Stimulated activated CD4-positive, alpha-beta T cell treated with anti-CD3 and anti-CD28 coated beads, Interleukin-15, amount 100 ng/mL, for 48 hours (primary cell): ENCODE data around the gene ABCA10.
"Not testable (repeated sequence)": the region's sequence is repeated elsewhere in the genome, so short reads cannot be mapped to it uniquely, and the experiment has no call there.

Experiments used
- DNase-seq, 2 donors: peaks; one replicate each; pipeline ENCODE4 v3.0.0-alpha.2; 2020; ENCODE audit warnings: low read depth in 2 of 2

The ABCA10 gene

DNA sequence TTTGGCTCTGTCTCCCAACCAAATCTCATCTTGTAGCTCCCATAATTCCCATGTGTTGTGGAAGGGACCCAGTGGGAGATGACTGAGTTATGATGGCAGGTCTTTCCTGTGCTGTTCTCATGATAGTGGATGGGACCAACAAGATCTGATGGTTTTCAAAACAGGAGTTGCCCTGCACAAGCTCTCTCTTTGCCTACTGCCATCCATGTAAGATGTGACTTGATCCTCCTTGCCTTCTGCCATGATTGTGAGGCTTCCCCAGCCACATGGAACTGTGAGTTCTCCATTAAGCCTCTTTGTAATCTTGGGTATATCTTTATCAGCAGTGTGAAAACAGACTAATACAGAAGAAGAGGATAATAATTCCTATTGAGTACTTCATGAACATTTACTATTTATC is 60.0 kb downstream of the ABCA10 start:
- not testable (repeated sequence) for DNase-seq

DNA sequence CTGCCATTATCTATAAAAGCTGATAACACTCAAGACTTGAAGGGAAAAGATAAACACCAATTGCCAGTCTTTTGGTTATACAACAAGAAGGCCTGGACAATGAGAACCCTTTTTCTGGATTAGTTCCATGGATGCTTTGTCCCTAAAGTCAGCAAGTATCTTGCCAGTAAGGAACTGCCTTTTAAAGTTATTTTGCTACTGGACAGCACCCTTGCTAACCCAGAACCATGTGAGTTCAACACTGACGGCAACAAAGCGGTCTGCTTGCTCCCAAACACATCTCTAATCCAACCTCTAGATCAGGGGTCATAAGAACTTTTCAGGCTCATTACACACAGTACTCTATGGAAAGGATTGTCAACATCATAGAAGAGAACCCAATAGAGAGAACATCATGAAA is 61.7 kb downstream of the ABCA10 start:
- no peak for DNase-seq

DNA sequence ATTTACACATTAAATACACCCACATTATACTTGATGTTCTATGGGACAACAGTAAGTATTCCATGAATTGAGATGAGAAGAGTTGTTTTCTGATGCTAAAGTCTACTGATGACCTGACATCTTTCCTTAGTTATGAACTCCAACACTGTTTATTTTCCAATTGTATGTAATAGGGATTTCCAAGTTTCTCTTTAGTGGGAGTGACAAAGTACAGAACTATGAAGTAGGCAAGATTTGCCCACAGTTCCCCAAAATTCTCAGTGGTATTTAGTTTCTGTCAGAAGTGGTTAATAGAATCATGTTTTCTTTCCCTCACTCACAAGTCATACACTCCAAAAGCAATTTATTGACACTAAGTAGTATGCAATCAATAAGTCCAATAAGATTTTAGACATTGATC is 64.4 kb downstream of the ABCA10 start:
- DNase-seq = no peak

DNA sequence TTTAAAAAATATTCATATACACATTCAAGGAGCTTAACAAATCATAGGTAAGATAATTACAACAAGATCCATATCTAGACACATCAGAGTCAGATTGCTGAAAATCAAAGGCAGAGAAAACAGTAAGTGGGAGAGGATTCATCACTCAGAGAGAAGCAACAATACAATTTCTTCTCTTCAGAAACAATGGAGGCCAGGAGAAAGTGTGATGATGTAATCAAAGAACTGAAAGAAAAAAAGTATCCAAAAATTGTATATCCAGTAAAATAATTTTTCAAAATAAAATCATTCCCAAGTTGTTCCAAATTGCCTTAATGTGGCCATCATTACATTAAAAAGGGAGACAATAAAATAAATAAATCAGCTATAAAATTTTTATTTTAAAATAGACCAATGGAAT is 69.2 kb downstream of the ABCA10 start:
- no peak for DNase-seq

DNA sequence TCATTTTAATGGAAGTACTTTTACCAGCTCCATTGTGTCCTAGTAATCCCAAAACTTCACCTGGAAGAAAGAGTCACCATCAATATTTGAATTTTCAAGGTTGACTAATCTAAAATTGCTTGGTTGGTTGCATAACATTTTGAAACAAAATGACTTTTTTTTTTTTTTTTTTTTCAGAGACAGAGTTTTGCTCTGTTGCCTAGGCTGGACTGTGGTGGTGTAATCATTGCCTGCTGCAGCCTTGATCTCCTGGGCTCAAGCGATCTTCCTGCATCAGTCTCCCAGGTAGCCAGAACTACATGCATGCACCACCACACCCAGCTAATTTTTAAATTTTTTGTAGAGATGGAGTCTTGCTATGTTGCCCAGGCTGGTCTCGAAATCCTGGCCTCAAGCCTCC is 74.4 kb downstream of the ABCA10 start:
- no peak for DNase-seq

DNA sequence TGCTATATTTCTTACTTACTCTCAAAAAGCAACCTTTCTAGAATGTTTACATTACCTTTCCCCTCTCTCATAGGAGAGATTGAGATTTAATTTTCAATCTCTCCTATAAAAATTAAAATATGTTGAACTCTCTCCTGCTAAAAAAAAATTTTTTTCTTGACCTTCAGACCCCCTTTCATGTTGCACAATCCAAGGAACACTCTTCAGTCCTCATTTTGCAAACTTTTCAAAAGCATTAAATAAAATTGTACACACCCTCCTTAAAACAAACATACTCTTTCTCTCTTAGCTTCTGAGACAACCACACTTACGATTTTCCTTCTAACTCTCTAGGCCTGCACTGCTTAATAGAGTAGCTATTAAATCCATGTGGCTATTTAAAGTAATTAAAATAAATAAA is 78.3 kb downstream of the ABCA10 start:
- no peak for DNase-seq

DNA sequence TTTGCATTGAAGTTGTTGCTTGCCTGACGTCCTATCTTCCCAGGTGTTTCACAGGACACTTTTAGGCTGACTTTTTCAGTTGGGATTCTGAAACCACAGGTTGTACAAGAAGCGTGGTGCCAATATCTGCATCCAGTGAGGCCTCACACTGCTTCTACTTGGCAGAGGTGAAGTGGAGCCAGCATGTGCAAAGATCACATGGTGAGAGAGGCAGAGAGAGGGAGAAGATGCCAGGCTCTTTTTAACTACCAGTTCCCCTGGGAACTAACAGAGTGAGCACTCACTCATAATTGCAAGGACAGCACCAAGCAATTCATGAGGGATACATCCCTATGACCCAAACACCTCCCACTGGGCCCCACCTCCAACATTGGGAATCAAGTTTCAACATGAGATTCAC is 81.2 kb downstream of the ABCA10 start:
- DNase-seq = no peak

DNA sequence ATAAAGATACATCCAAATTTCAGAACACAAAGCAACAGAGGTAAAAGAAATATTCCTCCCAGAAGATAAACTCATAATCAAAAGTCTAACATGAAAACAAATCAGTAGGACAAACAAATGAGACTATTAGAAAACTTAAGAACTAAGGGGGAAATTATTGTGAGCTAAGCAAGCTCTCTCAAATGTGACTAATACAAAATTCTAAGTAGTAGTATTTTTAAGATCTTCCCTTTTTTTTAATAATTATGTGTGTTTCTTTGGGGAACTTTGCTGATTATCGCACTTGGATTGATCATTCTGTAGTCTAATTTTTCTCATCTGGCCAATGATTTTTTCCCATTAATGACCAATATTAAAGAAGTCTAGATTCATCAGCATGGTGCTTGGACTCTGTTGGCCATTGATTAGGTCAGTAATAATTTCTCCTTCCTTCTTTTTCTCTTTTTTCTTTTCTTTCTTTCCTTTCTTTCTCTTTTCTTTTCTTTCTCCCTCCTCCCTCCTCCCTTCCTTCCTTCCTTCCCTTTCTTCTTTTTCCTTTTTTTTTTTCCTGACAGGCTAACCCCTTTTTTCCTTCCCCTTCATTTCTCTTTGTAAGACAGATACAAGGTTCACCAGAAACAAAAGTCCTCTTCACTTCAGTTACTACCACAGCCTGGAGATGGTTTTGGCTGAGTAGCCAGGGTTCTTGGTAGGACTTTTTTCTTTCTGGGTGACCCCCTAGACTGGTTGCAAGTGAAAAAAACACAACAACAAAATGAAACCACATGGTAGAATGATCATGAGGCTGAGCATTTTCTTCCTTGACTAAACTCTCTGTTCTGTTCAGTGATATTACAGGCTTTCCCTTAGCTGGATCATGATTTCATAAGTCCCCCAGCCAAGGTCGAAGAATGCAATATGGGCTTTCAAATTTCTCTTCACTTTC is 84.0 kb downstream of the ABCA10 start:
- no peak for DNase-seq

DNA sequence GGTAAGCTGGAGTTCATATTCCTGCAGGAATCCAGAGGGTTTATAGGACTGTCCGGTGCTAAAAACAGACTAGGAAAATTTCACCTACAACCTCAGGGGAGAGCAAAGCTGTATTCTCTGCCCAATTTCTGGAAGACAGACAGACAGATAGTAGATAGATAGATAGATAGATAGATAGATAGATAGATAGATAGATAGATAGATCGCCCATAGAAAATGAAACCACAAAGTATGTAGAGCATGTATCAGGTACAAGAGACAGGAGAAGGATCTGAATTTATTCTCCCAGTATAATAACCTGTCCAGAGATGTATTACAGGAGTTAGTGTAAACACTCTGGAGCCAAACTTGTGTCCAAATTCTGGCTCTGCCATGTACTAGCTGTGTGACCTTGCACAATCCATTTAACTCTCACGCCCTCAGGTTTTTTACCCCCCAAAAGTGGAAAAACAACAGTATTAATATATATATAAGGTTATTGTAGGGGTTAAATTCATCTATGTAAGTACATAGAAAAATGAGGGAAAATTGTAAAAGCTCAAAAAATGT is 84.9 kb downstream of the ABCA10 start:
- DNase-seq = no peak

DNA sequence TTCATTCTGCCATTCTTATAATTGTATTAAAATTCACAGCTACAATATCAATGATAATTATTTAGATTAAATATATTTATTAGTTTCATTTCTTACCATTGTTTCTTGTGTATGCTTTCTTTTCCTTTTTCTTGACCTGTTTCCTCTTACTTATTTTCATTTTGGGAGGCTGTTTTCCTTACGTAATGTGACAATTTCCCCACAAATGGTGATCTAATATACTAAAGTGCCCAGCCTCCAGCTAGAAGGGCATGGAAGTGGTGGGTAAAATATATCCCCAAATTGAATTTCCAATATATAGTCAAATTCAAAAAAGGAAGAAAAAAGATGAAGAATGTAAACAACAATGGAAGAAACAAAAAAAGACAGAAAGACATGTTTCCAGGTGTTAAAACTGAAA is 85.5 kb downstream of the ABCA10 start:
- no peak for DNase-seq

DNA sequence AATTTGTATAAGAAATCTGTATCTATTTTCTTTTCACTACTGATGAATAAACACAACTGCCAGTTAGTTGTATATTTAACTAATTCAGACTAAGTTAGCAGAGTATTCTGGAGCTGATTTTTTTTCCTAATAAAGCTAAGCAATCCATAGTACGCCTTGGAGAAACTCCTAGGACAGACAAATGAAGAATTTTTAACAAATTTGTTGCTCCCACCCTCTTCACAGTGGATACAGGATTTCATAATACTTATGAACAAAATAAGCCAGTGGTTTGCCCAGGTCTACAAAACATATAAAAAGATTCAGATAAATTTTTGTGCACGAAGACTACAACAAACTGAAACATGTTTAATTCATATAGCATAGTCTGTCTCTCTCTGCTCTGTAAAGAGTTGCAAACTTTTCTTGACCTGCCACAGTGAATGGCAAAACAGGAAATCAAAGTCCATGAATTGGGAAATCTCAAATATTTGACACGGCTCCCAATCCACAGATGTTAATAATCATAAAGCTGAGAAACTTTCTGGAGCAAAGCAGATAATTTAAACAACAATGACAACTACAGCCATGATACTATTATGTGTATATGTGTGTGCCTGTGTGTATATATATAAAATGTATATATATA is 86.3 kb downstream of the ABCA10 start:
- no peak for DNase-seq

DNA sequence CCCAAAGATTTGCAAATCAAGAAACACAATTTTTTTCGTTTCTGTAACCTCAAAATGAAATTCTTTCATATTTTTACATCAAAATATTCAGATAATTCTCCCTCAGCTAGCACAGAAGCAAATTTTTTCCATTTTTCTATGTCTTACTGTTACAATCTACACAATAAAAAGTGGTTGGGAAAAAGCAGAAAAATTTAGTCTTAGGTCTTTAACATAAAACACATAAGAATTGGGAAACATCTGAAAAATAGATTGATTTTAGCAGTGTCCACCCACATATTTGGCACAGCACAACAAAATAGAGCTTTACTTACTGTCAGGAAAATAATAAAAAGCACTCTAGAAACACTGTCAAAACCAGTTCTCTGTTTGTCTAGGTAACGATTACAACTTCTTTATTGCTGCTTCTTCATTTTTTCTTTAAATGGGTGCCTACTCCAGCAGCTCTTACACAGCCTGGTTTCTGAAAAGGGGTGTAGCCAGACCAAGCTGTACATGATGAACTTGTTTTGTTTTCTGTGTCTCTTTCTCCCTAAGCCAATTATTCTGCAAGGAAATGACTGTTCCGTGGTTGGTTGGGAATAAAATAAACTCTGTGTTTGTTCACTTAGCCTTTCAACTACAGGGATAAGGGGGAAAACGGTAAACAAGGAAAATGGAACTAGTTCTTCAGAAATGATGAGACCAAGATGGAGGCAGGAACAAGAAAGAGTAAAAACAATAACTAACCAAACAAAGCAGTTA is 87.0 kb downstream of the ABCA10 start, which contains the start of gene ABCA6:
Gene ABCA6, minus strand, starts transcription at position 465 of the 744 bp plus-strand sequence. CDS start 1,192 bp downstream, outside the sequence.
- no peak for DNase-seq

DNA sequence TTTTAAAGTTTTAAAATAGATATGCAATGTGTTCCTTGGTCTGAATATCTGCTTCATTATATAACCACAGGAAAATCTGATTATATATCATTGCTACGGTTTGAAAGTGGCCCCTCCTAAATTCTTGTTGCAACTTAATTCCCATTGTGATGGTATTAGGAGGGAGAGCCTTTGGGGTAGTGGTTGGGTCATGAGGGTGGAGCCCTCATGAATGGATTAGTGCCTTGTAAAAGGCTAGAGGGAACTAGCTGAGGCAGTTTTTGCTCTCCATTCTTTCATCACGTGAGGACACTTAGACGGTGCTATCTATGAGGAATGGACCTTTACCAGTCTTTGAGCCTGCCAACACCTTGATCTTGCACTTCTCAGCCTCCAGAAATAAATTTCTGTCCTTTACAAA is 94.5 kb downstream of the ABCA10 start:
- no peak for DNase-seq

DNA sequence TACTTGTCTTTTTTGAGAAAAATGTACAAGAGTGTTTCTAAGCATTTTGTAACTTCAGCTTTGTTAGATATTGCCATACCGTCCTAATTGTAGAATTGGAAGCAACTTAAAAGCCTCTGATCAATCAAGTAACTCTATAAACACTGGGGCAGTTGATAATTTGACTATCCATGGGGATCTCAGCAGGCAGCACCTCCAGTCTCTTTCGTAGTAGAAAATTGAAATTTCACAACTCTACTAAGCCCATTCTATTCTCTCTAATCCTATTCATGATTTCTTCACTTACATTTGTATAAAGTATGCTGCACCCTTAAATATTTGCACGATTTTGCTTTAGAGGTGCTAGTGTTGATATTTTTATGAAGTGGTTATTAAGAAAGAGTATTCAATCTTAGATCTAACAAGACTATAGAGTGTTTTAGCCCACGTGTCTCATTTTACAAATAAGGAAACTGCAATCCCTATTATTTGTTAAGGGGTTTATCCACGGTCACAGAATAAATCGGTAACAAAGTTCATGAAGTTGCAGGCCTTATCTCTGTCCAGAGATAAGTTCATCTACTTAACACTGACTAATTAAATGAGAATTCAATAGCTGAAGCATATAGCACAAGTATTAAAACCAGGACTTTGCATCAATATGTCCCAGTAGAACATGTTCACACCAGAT is 97.9 kb downstream of the ABCA10 start:
- no peak for DNase-seq

DNA sequence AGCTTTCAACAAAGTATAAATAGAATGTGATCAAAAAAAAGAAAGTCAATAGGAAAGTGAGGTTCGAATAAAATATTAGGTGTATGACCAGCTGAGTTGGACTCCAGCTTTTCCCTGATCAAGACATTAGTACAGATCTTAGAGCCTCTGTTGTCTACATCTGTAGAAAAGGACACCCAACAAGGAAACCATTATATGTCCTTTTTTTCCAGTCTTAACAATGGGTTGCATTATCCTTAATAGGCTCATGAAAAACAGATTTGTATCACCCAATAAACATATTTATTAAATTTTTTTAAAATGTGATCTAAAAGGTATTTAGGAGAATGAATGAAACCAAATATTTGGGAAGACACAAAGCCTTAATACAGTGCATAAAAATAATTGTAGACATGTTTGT is 105.0 kb downstream of the ABCA10 start:
- no peak for DNase-seq

DNA sequence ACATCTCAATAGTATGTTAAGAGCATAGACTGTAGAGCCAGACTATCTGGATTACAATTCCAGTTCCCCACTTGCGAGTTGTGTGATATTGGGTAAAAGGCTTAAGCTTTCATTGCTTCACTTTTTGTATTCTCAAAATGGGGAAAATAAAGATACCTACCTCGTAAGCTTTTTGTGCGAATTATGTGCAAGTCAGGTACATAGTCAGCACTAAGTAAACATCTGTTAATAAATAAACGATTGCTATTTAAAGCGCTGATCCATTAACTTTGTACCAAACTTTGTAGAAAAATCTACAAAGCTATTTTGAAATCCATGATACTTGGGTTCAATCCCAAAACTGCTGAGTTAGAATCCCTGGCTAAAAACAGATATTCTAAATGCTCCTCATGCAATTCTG is 106.6 kb downstream of the ABCA10 start:
- no peak for DNase-seq

DNA sequence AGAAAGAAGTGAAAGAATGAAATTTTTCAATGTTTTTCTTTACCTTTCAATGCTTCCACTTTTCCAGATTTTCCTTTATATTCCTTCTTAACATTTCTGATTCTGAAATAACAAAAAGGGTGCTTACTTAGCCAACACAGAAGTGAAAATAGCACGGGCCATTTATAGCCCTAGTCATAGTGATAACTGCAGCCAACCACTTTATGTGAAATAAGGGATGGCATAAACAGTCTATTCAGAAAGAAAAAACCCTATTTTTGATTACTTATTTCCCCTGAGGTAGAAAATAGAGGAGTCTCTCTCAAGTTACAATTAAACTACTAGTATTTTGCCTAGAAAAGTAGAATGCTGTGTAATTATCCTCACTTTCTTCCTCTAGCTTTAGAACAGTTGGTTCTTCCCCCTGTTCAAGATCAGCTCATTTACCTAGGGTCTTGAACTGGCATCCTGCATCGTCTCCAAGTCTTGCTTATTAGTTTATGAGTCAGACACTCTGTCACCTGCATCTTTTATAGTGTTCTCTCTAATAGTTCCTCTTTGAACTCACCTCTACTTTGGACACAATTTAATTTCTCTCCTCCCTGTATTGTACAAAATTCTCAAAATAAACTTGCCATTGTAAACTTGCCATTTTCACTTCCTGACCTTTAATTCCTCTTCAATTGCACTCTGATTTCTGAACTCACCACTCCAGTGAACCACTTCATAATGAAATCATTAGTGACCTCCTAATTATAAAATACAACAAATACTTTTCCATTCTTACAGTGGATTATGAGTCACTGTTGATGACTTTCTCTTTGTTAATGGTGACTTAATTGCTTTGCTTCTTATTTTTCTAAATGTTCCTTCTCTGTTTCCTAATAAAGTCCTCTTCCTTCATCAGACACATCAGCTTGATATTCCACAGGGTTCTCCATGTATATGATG is 110.5 kb downstream of the ABCA10 start:
- DNase-seq = no peak

DNA sequence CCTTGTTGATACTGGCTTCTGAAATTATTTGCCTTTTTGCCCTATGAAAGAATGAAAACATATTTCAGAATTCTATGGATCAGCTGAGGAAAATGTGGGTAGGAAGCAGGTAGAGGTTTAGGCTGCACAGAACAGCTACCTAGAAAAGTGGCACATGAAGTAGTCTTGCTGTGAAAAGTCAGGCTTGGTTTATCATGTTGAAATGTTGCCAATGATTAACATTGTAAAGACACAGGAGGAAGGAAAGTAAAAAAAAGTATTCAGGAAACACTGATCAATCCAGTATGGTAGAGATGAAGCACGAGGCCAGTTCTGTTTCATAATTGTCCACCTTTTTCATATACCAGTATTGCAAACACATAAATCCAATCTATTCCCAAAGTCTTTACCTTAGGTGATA is 116.8 kb downstream of the ABCA10 start:
- no peak for DNase-seq

DNA sequence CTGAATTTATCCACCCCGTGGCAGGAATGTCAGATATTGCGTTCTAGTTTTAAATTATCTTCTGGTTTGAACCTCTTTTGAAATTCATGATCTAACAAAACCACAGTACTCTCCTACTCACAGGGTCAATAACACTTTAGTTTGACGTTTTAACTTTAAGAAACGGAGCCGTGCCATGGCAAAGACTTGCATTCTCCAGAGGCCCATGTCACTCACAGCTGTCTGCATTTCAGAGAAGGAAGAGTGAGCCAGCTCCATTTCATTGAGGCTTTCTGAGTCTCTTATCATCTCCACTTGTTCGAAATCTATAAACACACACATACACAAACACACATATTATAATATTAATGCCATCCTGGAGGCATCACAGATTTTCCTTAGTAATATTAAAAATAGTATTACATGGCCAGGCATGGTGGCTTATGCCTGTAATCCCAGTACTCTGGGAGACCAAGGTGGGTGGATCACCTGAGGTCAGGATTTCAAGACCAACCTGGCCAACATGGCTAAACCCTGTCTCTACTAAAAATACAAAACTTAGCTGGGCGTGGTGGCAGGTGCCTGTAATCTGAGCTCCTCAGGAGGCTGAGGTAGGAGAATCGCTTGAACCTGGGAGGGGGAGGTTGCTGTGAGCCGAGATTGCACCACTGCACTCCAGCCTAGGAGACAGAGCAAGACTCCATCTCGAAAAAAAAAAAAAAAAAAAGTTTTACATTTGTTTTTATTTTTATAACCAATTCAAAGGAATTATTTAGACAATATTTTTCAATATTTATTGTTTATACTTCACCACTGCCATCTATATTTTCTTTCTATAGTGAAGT is 122.5 kb downstream of the ABCA10 start:
- DNase-seq = no peak
